Left renal cortex interstitium (tissue), 4 donors: Measurements from ENCODE around the gene TCAIM. TPM values are rescaled to one million over a fixed set of nuclear protein-coding genes. Genes with fewer than 3 reads are reported as not detected.

ENCODE experiments used
- DNase-seq, 4 donors: peaks; one replicate each; pipeline ENCODE4 v3.0.0-alpha.2; 2013; ENCODE audit warnings: low read depth in 4 of 4, low spot score in 2 of 4, missing footprints in 1 of 4
- polyA plus RNA-seq, 4 donors: library from polyadenylated mRNA; unstranded; fragments of 120-200 nt; gene quantifications; one replicate each; pipeline ENCODE4 v1.2.1, GENCODE V29; 2013; ENCODE audit not compliant: insufficient read length in 4 of 4

TCAIM gene
- polyA plus RNA-seq, 4 donors, result 40.1 to 52.1 (median 41.5) TPM

DNA sequence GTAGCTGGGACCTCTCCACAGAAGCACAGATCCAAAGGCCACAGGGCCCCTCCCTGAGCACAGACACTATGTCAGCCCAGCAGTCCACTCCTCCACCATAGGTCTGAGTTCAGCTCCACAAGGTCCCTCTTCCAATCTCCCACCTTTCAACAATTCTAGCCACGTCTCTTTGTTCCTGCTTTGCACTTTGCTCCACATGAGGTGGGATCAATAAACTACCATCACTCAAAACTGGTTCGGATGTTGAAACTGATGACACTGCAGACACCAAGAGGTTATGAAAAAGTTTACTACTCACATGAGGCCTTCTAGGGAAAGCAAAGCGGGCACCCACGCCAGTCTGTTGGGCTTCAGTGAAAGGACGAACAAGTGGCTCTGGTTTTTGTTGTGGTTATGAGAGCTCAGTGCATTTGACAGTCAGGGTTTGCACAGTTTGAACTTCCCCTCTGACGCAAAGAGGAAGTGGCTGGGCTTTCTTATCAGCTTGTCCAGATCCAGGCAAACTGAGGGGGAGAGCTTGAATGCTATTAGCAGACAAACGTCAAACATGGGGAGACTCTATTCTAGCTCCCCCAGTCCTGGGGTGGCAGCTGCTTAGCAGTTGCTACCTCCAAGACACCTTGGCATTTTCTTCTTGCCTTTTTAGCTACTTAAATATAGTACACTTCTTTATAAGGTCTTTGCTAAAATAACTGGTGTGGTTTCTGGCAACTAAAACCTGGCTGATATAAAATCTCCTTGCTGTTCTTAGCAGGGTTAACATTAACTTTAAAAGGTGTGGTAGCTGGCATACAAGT lies 101.1 kb downstream of the TCAIM start:
- DNase-seq, result peak in 1 of 4 donors; percentile 16

DNA sequence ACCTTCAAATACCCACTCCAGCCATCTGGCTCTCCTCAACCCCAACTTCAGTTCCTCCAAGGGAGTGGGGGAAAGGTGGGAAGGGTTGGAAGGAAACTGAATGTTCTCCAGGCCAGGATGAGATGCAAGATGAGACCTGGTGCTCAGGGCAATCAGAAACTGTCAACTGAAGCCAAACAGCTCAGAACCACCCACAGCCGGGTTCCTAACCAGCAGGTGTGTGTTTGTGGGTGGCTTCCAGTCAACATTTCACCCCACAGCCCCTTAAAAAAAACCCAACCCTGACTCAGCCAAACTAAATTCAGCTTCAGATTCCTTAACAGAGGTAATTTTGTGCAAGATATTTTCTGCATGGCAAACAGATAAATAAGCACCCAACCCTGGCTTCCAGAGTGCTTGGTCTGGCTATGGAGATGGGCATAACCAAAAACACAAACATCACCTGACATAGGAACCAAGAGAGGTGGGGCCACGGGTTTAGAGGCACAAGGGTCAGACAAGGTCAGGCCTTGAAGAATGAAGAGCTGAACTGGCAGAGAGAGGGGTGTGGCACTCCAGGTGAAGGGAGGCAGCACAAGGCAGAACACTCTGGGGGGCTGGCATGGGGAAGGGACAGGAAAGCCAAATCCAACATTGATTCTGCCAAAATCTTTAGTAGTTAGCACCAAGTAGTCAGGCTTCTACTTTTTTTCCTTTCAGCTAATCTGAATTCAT lies 104.2 kb downstream of the TCAIM start:
- DNase-seq, result no peak

DNA sequence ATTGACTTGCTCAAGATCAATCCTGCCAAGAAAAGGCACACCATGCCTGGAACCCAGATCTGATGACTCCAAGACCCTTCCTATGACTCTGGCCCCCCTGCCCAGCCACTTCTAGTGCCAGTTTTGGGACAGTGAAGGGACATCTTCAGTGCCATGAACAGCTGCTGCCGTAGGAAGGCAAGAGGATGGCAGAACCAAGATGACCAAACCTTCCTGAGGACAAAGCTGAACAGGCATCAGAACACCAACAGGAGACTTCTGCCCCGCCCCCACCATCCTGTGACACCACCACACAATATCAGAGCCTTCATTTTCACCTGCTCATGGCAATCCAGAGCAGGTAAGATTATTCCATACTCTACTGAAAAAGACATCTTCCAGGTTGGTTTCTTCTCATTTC lies 105.9 kb downstream of the TCAIM start:
- no peak for DNase-seq

DNA sequence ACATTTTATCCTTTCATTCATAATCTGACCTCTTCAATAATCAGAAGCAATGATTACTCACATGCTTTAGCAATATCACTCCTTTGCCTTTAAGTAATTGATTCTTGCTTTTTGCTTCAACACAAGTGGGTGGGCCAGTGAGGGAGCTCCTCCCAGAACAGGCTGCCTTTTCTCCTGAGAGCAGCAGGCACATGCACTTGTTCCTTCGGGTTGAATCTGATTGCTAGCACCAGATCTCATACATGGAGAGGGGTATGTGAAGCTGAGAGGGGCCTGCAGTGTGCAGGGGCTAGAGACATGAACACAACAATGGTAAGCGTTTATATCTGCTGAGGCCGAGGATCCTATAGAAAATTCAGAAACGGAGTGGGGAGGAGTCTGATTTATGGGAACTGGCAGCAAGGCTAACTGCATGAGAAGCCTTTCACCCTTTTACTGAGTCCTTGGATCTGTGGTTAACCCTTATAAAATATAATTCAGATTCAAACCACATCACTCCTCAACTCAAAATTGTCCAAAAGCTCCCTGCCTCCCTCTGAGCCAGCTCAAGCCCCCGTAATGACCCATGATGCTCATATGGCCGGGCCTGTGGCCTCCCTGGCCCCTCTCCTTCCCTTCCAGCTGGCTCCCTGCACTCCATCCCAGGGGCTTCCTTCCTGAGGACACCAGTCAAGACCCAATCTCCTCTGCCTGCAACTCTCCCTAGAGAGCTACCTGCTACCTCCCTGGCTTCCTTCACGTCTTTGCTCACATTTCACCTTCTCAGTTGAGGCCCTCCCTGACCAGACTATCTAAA lies 106.5 kb downstream of the TCAIM start:
- no peak for DNase-seq

- DNase-seq, result no peak
Measured at GRCh38 chr3:44445786-44446185, 107.2 kb downstream of the TCAIM start.

- no peak for DNase-seq
Measured at GRCh38 chr3:44446929-44447328, 108.4 kb downstream of the TCAIM start.

DNA sequence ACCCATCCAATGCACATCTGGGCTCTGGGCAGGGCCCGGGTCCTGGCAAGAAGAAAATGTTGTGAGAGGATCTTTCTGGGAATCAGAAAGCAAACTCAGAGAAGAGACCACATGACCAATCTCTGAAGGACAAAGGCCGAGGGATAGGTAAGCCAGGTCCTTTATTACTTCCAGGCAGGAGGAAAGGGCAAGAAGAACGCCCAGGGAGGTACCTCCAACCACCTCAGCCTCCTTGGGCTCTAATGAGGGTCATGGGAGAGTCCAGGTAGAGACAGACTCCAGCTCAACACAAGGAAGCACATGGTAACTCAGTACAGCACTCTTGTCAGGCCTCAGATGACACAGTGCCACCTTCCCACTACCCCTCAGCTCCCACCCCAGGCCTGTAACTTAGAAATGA lies 112.9 kb downstream of the TCAIM start:
- no peak for DNase-seq

DNA sequence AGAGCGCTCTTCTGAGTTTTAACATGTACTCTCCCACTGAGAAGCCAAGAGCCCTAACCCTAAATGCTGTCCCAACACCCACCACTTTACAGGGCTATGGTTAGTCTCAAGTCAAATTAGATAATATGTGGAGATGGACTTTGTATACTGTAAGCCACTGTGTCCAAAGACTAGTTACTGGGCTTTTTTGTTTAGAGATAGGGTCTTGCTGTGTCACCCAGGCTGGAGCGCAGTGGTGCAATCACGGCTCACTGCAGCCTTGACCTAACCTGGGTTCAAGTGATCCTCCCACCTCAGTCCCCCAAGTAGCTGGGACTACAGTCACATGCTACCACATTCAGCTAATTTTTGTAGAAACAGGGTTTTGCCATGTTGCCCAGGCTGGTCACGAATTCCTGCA lies 115.7 kb downstream of the TCAIM start:
- no peak for DNase-seq

- no peak for DNase-seq
Measured at GRCh38 chr3:44455318-44455717, 116.8 kb downstream of the TCAIM start.

Other genes starting within 250 kb of the TCAIM start
- gene TOPAZ1, start 96.9 kb upstream of the TCAIM start, polyA plus RNA-seq, result under 1 TPM in 1 of 4 donors, not detected in 3; 0.03 TPM
- gene ZNF445, start 138.9 kb downstream of the TCAIM start, polyA plus RNA-seq, result 10 to 100 TPM; 17.7 to 31.4 (median 24.2) TPM
- 10 to 100 TPM; 13.7 to 19.1 (median 18.3) TPM for gene ZKSCAN7, start 216.4 kb downstream of the TCAIM start, polyA plus RNA-seq
- 10 to 100 TPM in 3 of 4 donors, 1 to 10 TPM in 1; 8.3 to 19.2 (median 11.0) TPM for gene ZNF660, start 246.2 kb downstream of the TCAIM start, polyA plus RNA-seq